ENCODE data around the gene GALNT1.

Gene GALNT1

DNA sequence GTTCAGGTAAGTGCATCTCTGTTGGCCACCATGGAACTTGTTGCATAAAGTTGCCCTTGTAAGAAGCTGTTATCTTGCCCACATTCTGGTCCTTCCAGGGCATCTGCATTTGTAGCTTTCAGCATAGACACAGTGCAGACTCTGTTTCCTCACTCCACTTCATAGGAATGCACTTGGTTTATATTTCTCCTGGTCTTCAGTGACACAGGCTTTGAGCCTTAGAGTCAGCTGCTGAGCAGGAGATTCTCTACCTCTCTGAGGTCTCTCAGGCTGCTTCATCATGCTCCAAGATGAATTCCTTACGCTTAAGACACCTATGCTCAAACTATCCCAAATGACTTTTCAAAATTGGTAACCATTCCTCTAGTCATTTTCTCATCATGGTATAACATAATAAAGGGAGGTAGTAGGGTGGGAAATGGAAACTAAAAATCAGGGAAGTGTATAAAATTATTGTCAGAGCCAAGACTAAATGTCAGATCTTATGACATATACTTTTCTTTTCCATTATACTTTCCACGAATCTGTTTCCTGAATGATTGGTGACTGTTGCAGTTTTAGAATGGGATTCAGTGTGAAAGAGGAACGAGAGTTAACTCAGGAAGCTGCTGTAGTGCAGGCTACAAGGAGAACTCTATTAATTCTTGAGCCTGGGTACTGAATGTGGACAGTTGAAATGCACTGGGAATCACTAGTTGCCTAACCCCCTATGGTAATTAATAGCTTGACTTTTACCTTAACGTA, 72.0 kb downstream of the GALNT1 start:
- H3K4me3 ChIP-seq, result no peak overlapping the region
- no peak overlapping the region for H3K9ac ChIP-seq
- H4K20me1 ChIP-seq, result peaks cover 13 to 82% (median 27%) of the 10 kb centered on the region in 11 experiments; a peak in 17 of 22 replicates
- H3K4me2 ChIP-seq, result peak overlapping the region in 4 of 11 experiments; percentile 13 to 78 (median 32); a peak in 6 of 22 replicates
- H3K27me3 ChIP-seq, result no peaks in the 10 kb centered on the region
- peaks cover 0 to 18% (median 9%) of the 10 kb centered on the region in 10 experiments; a peak in 11 of 20 replicates for H3K4me1 ChIP-seq
- peaks cover 14 to 79% (median 36%) of the 10 kb centered on the region in 11 experiments; a peak in 21 of 22 replicates for H3K36me3 ChIP-seq
- 0 out of 22 replicates have a peak overlapping the region, but pooled peaks of 1 of the 11 experiments have one; percentile 20 for H3K27ac ChIP-seq
- TF ChIP-seq Cebpa-rat (IDR thresholded peaks at IDR 0.05), result no peak
- H3K9me3 ChIP-seq (replicated peaks in 1 of 11), result peaks cover 15 to 21% (median 18%) of the 10 kb centered on the region in 11 experiments

DNA sequence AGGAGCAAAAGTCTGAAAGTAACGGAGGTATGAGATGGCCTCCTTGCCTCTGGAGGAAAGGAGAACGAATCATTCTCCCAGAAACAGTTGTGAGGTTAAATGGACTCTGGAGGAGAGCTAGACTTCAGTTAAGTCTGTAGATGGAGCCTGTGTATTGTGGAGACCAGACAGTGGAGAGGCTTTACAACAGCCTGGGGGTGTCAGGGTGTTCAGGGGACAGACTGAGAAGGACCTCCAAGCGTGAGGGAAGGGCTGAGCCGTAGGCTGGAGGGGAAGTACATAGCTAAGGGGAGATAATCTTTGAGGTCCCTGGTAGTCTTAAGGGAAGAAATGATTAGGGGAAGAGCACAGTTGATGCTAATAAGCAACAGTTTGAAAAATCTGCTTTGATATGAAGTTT, 76.6 kb downstream of the GALNT1 start:
- Histone ChIP-seq H3K9ac (no peak overlapping the region), H3K27ac (no peak overlapping the region), H3K4me3 (no peak overlapping the region), H3K27me3 (no peaks in the 10 kb centered on the region), H3K9me3 (replicated peaks in 1 of 11) (no peaks in the 10 kb centered on the region; a peak in 1 of 22 replicates), H4K20me1 (peaks cover 5 to 94% (median 25%) of the 10 kb centered on the region in 11 experiments; a peak in 18 of 22 replicates), H3K4me2 (no peak overlapping the region), H3K36me3 (peaks cover 17 to 51% (median 32%) of the 10 kb centered on the region in 11 experiments), H3K4me1 (peaks cover 11 to 27% (median 21%) of the 10 kb centered on the region in 10 experiments)
- no peak for TF ChIP-seq Cebpa-rat (IDR thresholded peaks at IDR 0.05)

DNA sequence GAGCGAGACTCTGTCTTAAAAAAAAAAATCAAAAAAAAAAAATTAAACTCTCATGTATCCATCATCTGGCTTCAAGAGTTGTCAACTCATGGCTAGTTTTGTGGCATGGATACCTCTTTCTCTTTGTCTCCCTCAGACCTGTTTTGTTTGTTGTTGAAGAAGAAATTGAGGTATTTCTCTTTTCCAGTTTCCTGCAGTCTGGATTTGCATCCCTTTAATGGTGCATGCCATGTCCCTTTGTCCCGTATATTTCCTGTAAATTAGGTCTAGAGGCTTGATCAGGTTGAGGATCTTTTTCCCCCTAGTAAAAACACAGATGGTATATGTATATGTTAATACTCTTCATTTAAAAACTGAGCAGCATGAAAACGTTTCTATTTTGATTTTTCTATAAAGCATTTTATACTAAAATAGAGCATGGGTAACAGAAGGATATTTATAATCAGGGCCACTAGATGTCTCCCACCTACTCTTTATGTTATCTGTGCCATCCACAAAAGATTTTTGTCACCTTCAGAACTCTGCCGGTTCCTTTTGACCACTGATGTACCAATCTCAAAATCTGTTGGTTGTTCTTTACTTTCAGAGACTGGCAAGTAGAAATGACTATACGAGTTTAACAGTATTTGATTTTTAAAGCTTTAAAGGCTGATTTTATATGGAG, 80.1 kb downstream of the GALNT1 start:
- H3K9me3 ChIP-seq (replicated peaks in 1 of 11), result peaks cover 0 to 10% (median 0%) of the 10 kb centered on the region in 11 experiments; a peak in 8 of 22 replicates
- H3K27me3 ChIP-seq, result no peaks in the 10 kb centered on the region
- peaks cover 46 to 66% (median 54%) of the 10 kb centered on the region in 11 experiments for H3K36me3 ChIP-seq
- H3K4me1 ChIP-seq, result peaks cover 6 to 16% (median 12%) of the 10 kb centered on the region in 10 experiments; a peak in 17 of 20 replicates
- no peak for TF ChIP-seq Cebpa-rat (IDR thresholded peaks at IDR 0.05)
- H3K4me2 ChIP-seq, result peak overlapping the region in 6 of 11 experiments; percentile 1 to 56 (median 28); a peak in 6 of 22 replicates
- no peak overlapping the region; a peak in 1 of 22 replicates for H3K9ac ChIP-seq
- H3K27ac ChIP-seq, result no peak overlapping the region
- H3K4me3 ChIP-seq, result no peak overlapping the region
- peaks cover 0 to 61% (median 15%) of the 10 kb centered on the region in 11 experiments; a peak in 13 of 22 replicates for H4K20me1 ChIP-seq

DNA sequence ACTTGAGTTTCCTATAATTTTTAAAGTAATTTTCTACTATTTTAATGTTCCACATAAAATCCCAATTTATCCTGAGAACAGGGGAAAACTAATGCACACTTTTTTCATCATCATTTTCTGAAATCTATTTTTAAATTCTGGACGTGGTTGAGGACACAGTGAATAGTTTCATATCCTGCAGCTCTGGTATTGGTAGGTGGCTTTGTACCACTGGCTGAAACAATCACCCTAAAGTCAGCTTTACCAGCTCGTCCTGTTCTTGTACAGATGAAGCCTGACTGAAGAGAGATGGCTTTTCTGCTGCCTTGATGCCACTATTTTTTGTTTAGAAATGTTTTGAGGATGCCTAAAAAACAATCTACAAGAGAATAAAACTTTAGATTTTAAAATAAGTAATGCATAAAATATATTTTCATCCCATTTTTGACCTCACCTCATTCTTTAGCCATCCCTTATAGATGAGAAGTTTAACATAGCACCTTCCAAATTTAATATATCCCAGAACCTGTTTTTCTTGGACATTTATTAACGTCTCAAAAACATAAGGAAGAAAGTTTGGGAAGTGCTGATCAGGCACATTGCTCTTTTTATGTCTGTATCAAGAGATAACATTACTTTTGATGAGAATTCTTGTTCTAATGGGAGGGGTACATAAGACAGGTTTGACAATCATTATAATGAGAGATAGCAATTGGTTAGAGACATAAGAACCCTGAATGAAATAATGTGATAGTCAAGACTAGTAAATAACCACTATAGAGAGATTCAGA, 80.9 kb downstream of the GALNT1 start:
- Histone ChIP-seq H3K4me2 (peak overlapping the region in 7 of 11 experiments; percentile 1 to 56 (median 27); a peak in 8 of 22 replicates), H4K20me1 (peaks cover 0 to 52% (median 15%) of the 10 kb centered on the region in 11 experiments; a peak in 12 of 22 replicates), H3K27me3 (no peaks in the 10 kb centered on the region), H3K9me3 (replicated peaks in 1 of 11) (peaks cover 0 to 16% (median 5%) of the 10 kb centered on the region in 11 experiments; a peak in 10 of 22 replicates), H3K36me3 (peaks cover 46 to 66% (median 54%) of the 10 kb centered on the region in 11 experiments), H3K27ac (no peak overlapping the region), H3K4me3 (no peak overlapping the region), H3K4me1 (peaks cover 6 to 16% (median 12%) of the 10 kb centered on the region in 10 experiments; a peak in 17 of 20 replicates), H3K9ac (peak overlapping the region in 1 of 11 experiments; percentile 46; a peak in 2 of 22 replicates)
- TF ChIP-seq Cebpa-rat (IDR thresholded peaks at IDR 0.05), result no peak

DNA sequence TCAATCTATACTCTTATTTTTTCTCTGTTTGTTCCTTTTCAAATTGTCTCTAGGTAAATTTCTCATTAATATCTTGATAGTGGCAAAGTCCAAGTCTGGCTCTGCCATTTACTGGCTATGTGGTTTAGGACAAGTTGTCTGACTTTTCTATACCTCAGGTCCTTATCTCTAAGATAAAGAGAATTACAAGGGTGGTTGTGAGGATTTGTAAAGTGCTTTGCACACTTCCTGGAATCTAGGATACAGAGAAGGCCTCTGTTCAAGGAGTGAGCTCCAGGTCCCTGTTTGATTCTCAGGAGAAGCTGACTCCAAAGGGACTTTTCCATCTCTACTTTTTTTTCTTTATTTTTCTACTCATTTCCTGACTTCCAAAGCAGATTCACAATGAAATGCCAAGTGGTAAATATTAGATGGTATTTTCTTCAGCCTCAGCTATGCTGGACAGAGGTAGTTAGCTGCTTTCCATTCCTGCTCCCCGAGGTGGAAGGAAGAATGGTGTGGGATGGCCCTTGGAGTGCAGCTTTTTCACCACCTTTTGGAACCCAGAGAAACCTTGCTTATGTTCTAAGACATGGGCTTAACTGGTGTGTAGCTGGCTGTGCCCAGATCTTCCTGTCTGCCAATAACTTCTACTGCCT, 90.5 kb downstream of the GALNT1 start:
- H3K27ac ChIP-seq, result no peak overlapping the region

DNA sequence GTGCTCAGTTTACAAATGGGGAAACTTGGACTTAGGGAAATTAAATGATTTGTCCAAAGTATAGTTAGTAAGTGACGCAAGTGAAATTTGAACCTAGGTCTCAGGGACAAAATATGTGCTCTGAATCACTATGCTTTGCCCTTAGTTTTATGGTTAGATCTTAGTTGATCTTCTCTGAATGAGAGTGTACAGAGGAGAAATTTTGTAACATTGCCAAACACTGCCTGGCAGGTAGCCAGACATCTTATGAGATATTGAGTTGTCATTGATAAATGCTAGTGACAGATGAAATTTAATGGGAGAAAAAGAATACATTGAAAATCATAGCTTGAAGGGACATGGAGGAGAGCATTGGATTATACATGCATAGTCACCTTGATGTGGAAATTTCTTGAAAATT, 91.4 kb downstream of the GALNT1 start:
- H3K9ac ChIP-seq, result no peak overlapping the region
- peaks cover 0 to 4% (median 0%) of the 10 kb centered on the region in 11 experiments; a peak in 2 of 22 replicates for H4K20me1 ChIP-seq
- no peak overlapping the region for H3K27ac ChIP-seq
- peaks cover 0 to 7% (median 0%) of the 10 kb centered on the region in 11 experiments; a peak in 1 of 22 replicates for H3K9me3 ChIP-seq (replicated peaks in 1 of 11)
- peaks cover 41 to 91% (median 68%) of the 10 kb centered on the region in 11 experiments for H3K36me3 ChIP-seq
- no peak overlapping the region for H3K4me3 ChIP-seq
- H3K4me2 ChIP-seq, result no peak overlapping the region
- TF ChIP-seq Cebpa-rat (IDR thresholded peaks at IDR 0.05), result no peak
- no peaks in the 10 kb centered on the region for H3K27me3 ChIP-seq
- peaks cover 0 to 13% (median 5%) of the 10 kb centered on the region in 10 experiments; a peak in 9 of 20 replicates for H3K4me1 ChIP-seq

More for the DNA sequence above, 90.5 kb downstream of the GALNT1 start:
- Histone ChIP-seq H3K4me3 (no peak overlapping the region), H3K27me3 (no peaks in the 10 kb centered on the region), H4K20me1 (peaks cover 0 to 4% (median 0%) of the 10 kb centered on the region in 11 experiments; a peak in 2 of 22 replicates), H3K36me3 (peaks cover 47 to 91% (median 68%) of the 10 kb centered on the region in 11 experiments), H3K9ac (no peak overlapping the region), H3K4me2 (no peak overlapping the region), H3K9me3 (replicated peaks in 1 of 11) (peaks cover 0 to 8% (median 0%) of the 10 kb centered on the region in 11 experiments; a peak in 9 of 22 replicates), H3K4me1 (peaks cover 0 to 13% (median 5%) of the 10 kb centered on the region in 10 experiments; a peak in 9 of 20 replicates)
- no peak for TF ChIP-seq Cebpa-rat (IDR thresholded peaks at IDR 0.05)

DNA sequence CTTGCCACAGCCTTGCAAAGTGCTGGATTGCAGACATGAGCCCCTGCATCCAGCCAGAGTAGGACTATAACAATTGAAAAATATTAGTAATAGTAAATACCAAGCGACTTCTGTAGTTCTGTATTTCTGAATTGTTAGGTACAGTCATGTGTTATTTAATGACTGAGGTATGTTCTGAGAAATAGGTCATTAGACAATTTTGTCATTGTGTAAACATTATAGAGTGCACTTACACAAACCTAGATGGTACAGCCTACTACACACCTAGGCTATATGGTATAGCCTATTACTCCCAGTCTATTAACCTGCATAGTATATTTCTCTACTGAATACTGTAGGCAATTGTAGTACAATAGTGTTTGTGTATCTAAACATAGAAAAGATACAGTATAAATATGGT, 92.1 kb downstream of the GALNT1 start:
- H3K27me3 ChIP-seq, result no peaks in the 10 kb centered on the region
- peaks cover 0 to 7% (median 0%) of the 10 kb centered on the region in 11 experiments; a peak in 1 of 22 replicates for H3K9me3 ChIP-seq (replicated peaks in 1 of 11)
- H3K4me3 ChIP-seq, result no peak overlapping the region
- peaks cover 0 to 13% (median 5%) of the 10 kb centered on the region in 10 experiments; a peak in 9 of 20 replicates for H3K4me1 ChIP-seq
- H3K27ac ChIP-seq, result no peak overlapping the region
- peaks cover 48 to 91% (median 66%) of the 10 kb centered on the region in 11 experiments for H3K36me3 ChIP-seq
- peaks cover 0 to 4% (median 0%) of the 10 kb centered on the region in 11 experiments; a peak in 2 of 22 replicates for H4K20me1 ChIP-seq
- TF ChIP-seq Cebpa-rat (IDR thresholded peaks at IDR 0.05), result no peak
- peak overlapping the region in 1 of 11 experiments; percentile 17; a peak in 1 of 22 replicates for H3K4me2 ChIP-seq
- H3K9ac ChIP-seq, result no peak overlapping the region

Measured in BLaER1 treated with 17β-estradiol and CSF1 and Interleukin-3, amounts not matched to agents 10 nM and 100 nM (cell line).